NCI-H510A treated with DMSO at 0.1 percent for 48 hours (cell line): ENCODE measurements around the gene TP73.
"Not testable (repeated sequence)": the region's sequence is repeated elsewhere in the genome, so short reads cannot be mapped to it uniquely, and the experiment has no call there.

Source experiments
- DNase-seq: peaks from one replicate; lab custom pipeline; 2025; lab: John Stamatoyannopoulos, UW

Gene TP73

GRCh38 chr1:3744646-3745045 is 92.3 kb downstream of the TP73 start:
- no peak for DNase-seq

- DNase-seq: no peak
These were observed 92.8 kb downstream of the TP73 start for GRCh38 chr1:3745071-3745470.

GRCh38 chr1:3745590-3746381 is 93.5 kb downstream of the TP73 start:
- no peak for DNase-seq

- no peak for DNase-seq
These were observed 94.1 kb downstream of the TP73 start for GRCh38 chr1:3746389-3746829.

- DNase-seq: peak; percentile 45
These were observed 94.7 kb downstream of the TP73 start for GRCh38 chr1:3746830-3747521.

GRCh38 chr1:3747522-3747848 is 95.2 kb downstream of the TP73 start:
- DNase-seq: no peak

GRCh38 chr1:3747903-3748302 is 95.6 kb downstream of the TP73 start:
- DNase-seq: no peak

- not testable (repeated sequence) for DNase-seq
These were observed 96.1 kb downstream of the TP73 start for GRCh38 chr1:3748316-3748900.

GRCh38 chr1:3749512-3749911 is 97.2 kb downstream of the TP73 start:
- DNase-seq: no peak

- no peak for DNase-seq
These were observed 98.4 kb downstream of the TP73 start for GRCh38 chr1:3750741-3751140.

- no peak for DNase-seq
These were observed 100.2 kb downstream of the TP73 start, which contains the start of gene CCDC27 for GRCh38 chr1:3752400-3752945. TSS of gene CCDC27 (plus strand) at chr1:3752450. CDS start at chr1:3752482, 32 bp downstream.

GRCh38 chr1:3753656-3754454 is 101.5 kb downstream of the TP73 start:
- DNase-seq: no peak

GRCh38 chr1:3756394-3756793 is 104.1 kb downstream of the TP73 start:
- DNase-seq: no peak

GRCh38 chr1:3759164-3759563 is 106.8 kb downstream of the TP73 start:
- no peak for DNase-seq

- DNase-seq: no peak
These were observed 107.5 kb downstream of the TP73 start for GRCh38 chr1:3759796-3760195.

- DNase-seq: no peak
These were observed 109.1 kb downstream of the TP73 start for GRCh38 chr1:3761296-3762010.

- DNase-seq: no peak
These were observed 110.0 kb downstream of the TP73 start for GRCh38 chr1:3762151-3762872.

- DNase-seq: no peak
These were observed 110.5 kb downstream of the TP73 start for GRCh38 chr1:3762873-3763228.

- DNase-seq: no peak
These were observed 111.2 kb downstream of the TP73 start for GRCh38 chr1:3763351-3764125.
